NCI-H2081 treated with DMSO at 0.1 percent for 48 hours (cell line): ENCODE measurements around the gene ITGAL.

Experiments
- DNase-seq: peaks from one replicate; lab custom pipeline; 2025; lab: John Stamatoyannopoulos, UW

ITGAL gene

GRCh38 chr16:30541502-30542329, 69.2 kb downstream of the ITGAL start:
- no peak for DNase-seq

GRCh38 chr16:30543067-30543466, 70.5 kb downstream of the ITGAL start:
- DNase-seq: no peak

- no peak for DNase-seq
These were observed 73.6 kb downstream of the ITGAL start for GRCh38 chr16:30546115-30546514.

GRCh38 chr16:30548416-30549253, 76.1 kb downstream of the ITGAL start:
- DNase-seq: no peak

GRCh38 chr16:30551781-30552180, 79.2 kb downstream of the ITGAL start:
- no peak for DNase-seq

- no peak for DNase-seq
These were observed 80.4 kb downstream of the ITGAL start for GRCh38 chr16:30552956-30553355.

GRCh38 chr16:30553393-30553899, 80.9 kb downstream of the ITGAL start:
- no peak for DNase-seq

GRCh38 chr16:30554557-30555314, 82.2 kb downstream of the ITGAL start:
- no peak for DNase-seq

GRCh38 chr16:30555315-30556124, 83.0 kb downstream of the ITGAL start:
- DNase-seq: no peak

- no peak for DNase-seq
These were observed 83.6 kb downstream of the ITGAL start for GRCh38 chr16:30556125-30556473.

GRCh38 chr16:30557707-30557956, 85.1 kb downstream of the ITGAL start:
- no peak for DNase-seq

- peak; percentile 85 for DNase-seq
These were observed 85.6 kb downstream of the ITGAL start, which contains the start of gene ZNF764 for GRCh38 chr16:30557957-30558788. ZNF764 (minus strand) TSS chr16:30558374; CDS start chr16:30558182, 192 bp downstream.

- no peak for DNase-seq
These were observed 86.3 kb downstream of the ITGAL start for GRCh38 chr16:30558789-30559377.

GRCh38 chr16:30559690-30560089, 87.1 kb downstream of the ITGAL start:
- no peak for DNase-seq

GRCh38 chr16:30561089-30561816, 88.7 kb downstream of the ITGAL start:
- DNase-seq: no peak

- DNase-seq: no peak
These were observed 89.5 kb downstream of the ITGAL start for GRCh38 chr16:30562021-30562420.

GRCh38 chr16:30565526-30565925, 93.0 kb downstream of the ITGAL start:
- DNase-seq: no peak

- DNase-seq: no peak
These were observed 93.4 kb downstream of the ITGAL start for GRCh38 chr16:30565984-30566383.

GRCh38 chr16:30566531-30566930, 94.0 kb downstream of the ITGAL start:
- no peak for DNase-seq
